NCI-H526 treated with DMSO at 0.1 percent for 48 hours (cell line): ENCODE data around the gene TRAF3IP1.

Source experiments
- DNase-seq: peaks from one replicate; lab custom pipeline; 2025; lab: John Stamatoyannopoulos, UW

TRAF3IP1 gene

GRCh38 chr2:238408615-238409340 lies 88.5 kb downstream of the TRAF3IP1 start:
- no peak for DNase-seq

- no peak for DNase-seq
Observed at GRCh38 chr2:238409341-238410199, 89.3 kb downstream of the TRAF3IP1 start.

GRCh38 chr2:238412067-238412767 lies 91.9 kb downstream of the TRAF3IP1 start:
- DNase-seq: peak; percentile 14

- peak; percentile 99 for DNase-seq
Observed at GRCh38 chr2:238413368-238413767, 93.0 kb downstream of the TRAF3IP1 start.

- no peak for DNase-seq
Observed at GRCh38 chr2:238415036-238415764, 94.9 kb downstream of the TRAF3IP1 start.

- no peak for DNase-seq
Observed at GRCh38 chr2:238415893-238416292, 95.6 kb downstream of the TRAF3IP1 start.

- no peak for DNase-seq
Observed at GRCh38 chr2:238418196-238418998, 98.1 kb downstream of the TRAF3IP1 start.

- DNase-seq: no peak
Observed at GRCh38 chr2:238418999-238419546, 98.8 kb downstream of the TRAF3IP1 start.

- no peak for DNase-seq
Observed at GRCh38 chr2:238420442-238420841, 100.1 kb downstream of the TRAF3IP1 start.

- no peak for DNase-seq
Observed at GRCh38 chr2:238420878-238421694, 100.8 kb downstream of the TRAF3IP1 start.

- DNase-seq: no peak
Observed at GRCh38 chr2:238421695-238422035, 101.3 kb downstream of the TRAF3IP1 start.

GRCh38 chr2:238422285-238422684 lies 102.0 kb downstream of the TRAF3IP1 start:
- DNase-seq: no peak

- no peak for DNase-seq
Observed at GRCh38 chr2:238422940-238423339, 102.6 kb downstream of the TRAF3IP1 start.

- no peak for DNase-seq
Observed at GRCh38 chr2:238423561-238424312, 103.4 kb downstream of the TRAF3IP1 start.

GRCh38 chr2:238424313-238424700 lies 104.0 kb downstream of the TRAF3IP1 start:
- no peak for DNase-seq

- DNase-seq: no peak
Observed at GRCh38 chr2:238425505-238425978, 105.2 kb downstream of the TRAF3IP1 start.

- no peak for DNase-seq
Observed at GRCh38 chr2:238425979-238426567, 105.8 kb downstream of the TRAF3IP1 start.

GRCh38 chr2:238426568-238427434 lies 106.5 kb downstream of the TRAF3IP1 start, which contains the start of gene ASB1:
ASB1 (plus strand) TSS chr2:238426927; CDS start chr2:238427071, 144 bp downstream.
- peak; percentile 61 for DNase-seq
